C4-2B (cell line): ENCODE data around the gene TIMM29.

Source experiments
- CTCF ChIP-seq: fragments of 450-650 bp; conservative IDR thresholded peaks from 2 replicates; pipeline ENCODE4 v1.5.1; 2017; ENCODE audit warnings: mild to moderate bottlenecking
- ZFX ChIP-seq: fragments of 450-650 bp; IDR thresholded peaks from 2 replicates; pipeline ENCODE4 v1.6.1; 2017

GRCh38 chr19:10965398-10965797 lies 36.8 kb downstream of the TIMM29 start:
- no peak for TF ChIP-seq CTCF
- no peak for TF ChIP-seq ZFX
